Effector memory CD4-positive, alpha-beta T cell (primary cell): ENCODE results near the gene CNR2.

ENCODE experiments used
- DNase-seq, 3 donors: peaks; one replicate each; pipeline ENCODE4 v3.0.0-alpha.2; 2020
- H3K27ac ChIP-seq: 2 replicates; pipeline ENCODE4 v1.7.0; 2013; ENCODE audit warnings: mild to moderate bottlenecking, low read length, moderate library complexity; ENCODE audit not compliant: insufficient read depth, poor library complexity, severe bottlenecking
- H3K27me3 ChIP-seq: replicated peaks from 2 replicates; pipeline ENCODE4 v1.7.0; 2013; ENCODE audit warnings: mild to moderate bottlenecking, low read length; ENCODE audit not compliant: insufficient read depth, control insufficient read depth, poor library complexity, severe bottlenecking
- H3K36me3 ChIP-seq: 2 replicates; pipeline ENCODE4 v1.7.0; 2013; ENCODE audit warnings: mild to moderate bottlenecking, low read length, moderate library complexity; ENCODE audit not compliant: control insufficient read depth, insufficient read depth
- H3K4me1 ChIP-seq: 2 replicates; pipeline ENCODE4 v1.7.0; 2013; ENCODE audit warnings: low read length, mild to moderate bottlenecking; ENCODE audit not compliant: control insufficient read depth, insufficient read depth, poor library complexity, severe bottlenecking
- H3K4me3 ChIP-seq: 2 replicates; pipeline ENCODE4 v1.7.0; 2013; ENCODE audit warnings: low read length, low read depth, mild to moderate bottlenecking; ENCODE audit not compliant: insufficient read depth, poor library complexity, severe bottlenecking
- H3K9me3 ChIP-seq: 2 replicates; pipeline ENCODE4 v1.7.0; 2013; ENCODE audit warnings: mild to moderate bottlenecking, low read length, moderate library complexity; ENCODE audit not compliant: control insufficient read depth

Gene CNR2

GRCh38 chr1:23825076-23825761 is 87.9 kb downstream of the CNR2 start, which contains the start of gene HMGCL:
Gene HMGCL (minus strand): TSS chr1:23825429. CDS start chr1:23825415, 14 bp downstream.
- Histone ChIP-seq H3K4me1 (no peaks in the 10 kb centered on the region), H3K27me3 (no peaks in the 10 kb centered on the region), H3K9me3 (no peaks in the 10 kb centered on the region), H3K27ac (peak within 1 kb of the TSS; percentile 88), H3K4me3 (peak within 1 kb of the TSS; percentile 96), H3K36me3 (no peaks in the 10 kb centered on the region)
- peak; percentile 73 to 83 (median 78) for DNase-seq

- no peaks in the 10 kb centered on the region for H3K36me3 ChIP-seq
- H3K27me3 ChIP-seq, result no peaks in the 10 kb centered on the region
- H3K4me3 ChIP-seq, result peak overlapping the region; percentile 96
- H3K4me1 ChIP-seq, result no peaks in the 10 kb centered on the region
- H3K9me3 ChIP-seq, result no peaks in the 10 kb centered on the region
- no peak for DNase-seq
- peak overlapping the region; percentile 88 for H3K27ac ChIP-seq
Measured at GRCh38 chr1:23824711-23825075, 88.5 kb downstream of the CNR2 start.

GRCh38 chr1:23823767-23824166 is 89.4 kb downstream of the CNR2 start:
- DNase-seq, result no peak
- no peaks in the 10 kb centered on the region for H3K4me1 ChIP-seq
- no peak overlapping the region for H3K4me3 ChIP-seq
- no peaks in the 10 kb centered on the region for H3K27me3 ChIP-seq
- no peak overlapping the region for H3K27ac ChIP-seq
- H3K36me3 ChIP-seq, result no peaks in the 10 kb centered on the region
- no peaks in the 10 kb centered on the region for H3K9me3 ChIP-seq
